ENCODE results near the gene EFTUD2. TPM values are rescaled to one million over a fixed set of nuclear protein-coding genes. Genes with fewer than 3 reads are reported as not detected.

EFTUD2 gene
- total RNA-seq, 6 experiments from 2014 or later: 117 to 129 (median 122) TPM

GRCh38 chr17:44933824-44934744 is 34.8 kb upstream of the EFTUD2 start:
- no peak for TF ChIP-seq CTCF (IDR thresholded peaks at IDR 0.05)
- H3K27ac Mint-ChIP-seq: no peak overlapping the region
- H3K9me3 Mint-ChIP-seq: peaks cover 5% of the 10 kb centered on the region
- no peak for DNase-seq
- H3K36me3 Mint-ChIP-seq (ENCODE audit: low read depth): peaks cover 25% of the 10 kb centered on the region
- peaks cover 5% of the 10 kb centered on the region; the same call in 1 of the 2 replicates for H3K4me1 Mint-ChIP-seq (ENCODE audit: low read depth)
- peaks cover 2% of the 10 kb centered on the region; the same call in 1 of the 2 replicates for H3K27me3 Mint-ChIP-seq (ENCODE audit: insufficient read depth)
- no peak overlapping the region for H3K4me3 Mint-ChIP-seq

- no peaks in the 10 kb centered on the region for H3K9me3 Mint-ChIP-seq
- no peak for DNase-seq
- no peak overlapping the region for H3K4me3 Mint-ChIP-seq
- peaks cover 5% of the 10 kb centered on the region; the same call in 1 of the 2 replicates for H3K4me1 Mint-ChIP-seq (ENCODE audit: low read depth)
- H3K36me3 Mint-ChIP-seq (ENCODE audit: low read depth): peaks cover 14% of the 10 kb centered on the region; the same call in 1 of the 2 replicates
- H3K27me3 Mint-ChIP-seq (ENCODE audit: insufficient read depth): peaks cover 2% of the 10 kb centered on the region; the same call in 1 of the 2 replicates
- no peak for TF ChIP-seq CTCF (IDR thresholded peaks at IDR 0.05)
- no peak overlapping the region for H3K27ac Mint-ChIP-seq
Observed at GRCh38 chr17:44932787-44933097, 33.5 kb upstream of the EFTUD2 start.

- H3K27me3 Mint-ChIP-seq (ENCODE audit: insufficient read depth): peaks cover 2% of the 10 kb centered on the region; the same call in 1 of the 2 replicates
- no peaks in the 10 kb centered on the region for H3K9me3 Mint-ChIP-seq
- TF ChIP-seq CTCF (IDR thresholded peaks at IDR 0.05): no peak
- H3K4me1 Mint-ChIP-seq (ENCODE audit: low read depth): peaks cover 5% of the 10 kb centered on the region; the same call in 1 of the 2 replicates
- DNase-seq: no peak
- peaks cover 12% of the 10 kb centered on the region; the same call in 1 of the 2 replicates for H3K36me3 Mint-ChIP-seq (ENCODE audit: low read depth)
- H3K27ac Mint-ChIP-seq: no peak overlapping the region
- H3K4me3 Mint-ChIP-seq: no peak overlapping the region
Observed at GRCh38 chr17:44932096-44932786, 33.0 kb upstream of the EFTUD2 start.

GRCh38 chr17:44931376-44931775 is 32.1 kb upstream of the EFTUD2 start:
- Mint-ChIP-seq H3K36me3 (ENCODE audit: low read depth) (peaks cover 14% of the 10 kb centered on the region; the same call in 1 of the 2 replicates), H3K27me3 (ENCODE audit: insufficient read depth) (peaks cover 2% of the 10 kb centered on the region; the same call in 1 of the 2 replicates), H3K27ac (no peak overlapping the region), H3K9me3 (no peaks in the 10 kb centered on the region), H3K4me1 (ENCODE audit: low read depth) (no peaks in the 10 kb centered on the region), H3K4me3 (no peak overlapping the region)
- no peak for DNase-seq
- TF ChIP-seq CTCF (IDR thresholded peaks at IDR 0.05): no peak

- no peak for TF ChIP-seq CTCF (IDR thresholded peaks at IDR 0.05)
- Mint-ChIP-seq H3K27ac (no peak overlapping the region; the same call in 1 of the 2 replicates), H3K9me3 (no peaks in the 10 kb centered on the region), H3K4me1 (ENCODE audit: low read depth) (no peaks in the 10 kb centered on the region), H3K27me3 (ENCODE audit: insufficient read depth) (peaks cover 2% of the 10 kb centered on the region), H3K4me3 (no peak overlapping the region), H3K36me3 (ENCODE audit: low read depth) (peaks cover 16% of the 10 kb centered on the region; the same call in 1 of the 2 replicates)
- DNase-seq: no peak
Observed at GRCh38 chr17:44930667-44931066, 31.4 kb upstream of the EFTUD2 start.

Data from HFFc6 (cell line).